ENCODE results near the gene CALML3. TPM values are rescaled to one million over a fixed set of nuclear protein-coding genes. Genes with fewer than 3 reads are reported as not detected.
"Not testable (repeated sequence)": the region's sequence is repeated elsewhere in the genome, so short reads cannot be mapped to it uniquely, and the experiment has no call there.

Gene CALML3
- total RNA-seq, 1 experiment from 2014 or later, result not detected

DNA sequence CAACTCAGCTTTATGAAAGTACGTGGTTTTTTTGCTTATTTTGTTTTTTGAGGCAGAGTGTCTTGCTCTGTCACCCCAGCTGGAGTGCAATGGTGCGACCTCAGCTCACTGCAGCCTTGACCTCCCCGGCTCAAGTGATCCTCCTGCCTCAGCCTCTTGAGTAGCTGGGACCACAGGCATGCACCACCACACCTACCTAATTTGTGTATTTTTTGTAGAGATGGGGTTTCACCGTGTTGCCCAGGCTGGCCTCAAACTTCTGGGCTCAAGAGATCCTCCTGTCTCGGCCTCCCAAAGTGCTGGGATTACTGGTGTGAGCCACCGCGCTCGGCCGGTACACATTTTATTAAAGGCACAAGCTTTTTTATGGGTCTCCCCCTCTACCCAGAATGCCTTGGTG lies 34.3 kb downstream of the CALML3 start:
- DNase-seq (ENCODE audit: low read depth); in situ Hi-C loops (cut with HindIII; ENCODE audit: low pct_unique_long_range_greater_than_20kb, low sequenced_read_pairs): not testable (repeated sequence)

GRCh38 chr10:5559642-5560141 lies 34.9 kb downstream of the CALML3 start:
- in situ Hi-C loops (cut with HindIII; ENCODE audit: low pct_unique_long_range_greater_than_20kb, low sequenced_read_pairs), result no loop called here
- no peak for DNase-seq (ENCODE audit: low read depth)

DNA sequence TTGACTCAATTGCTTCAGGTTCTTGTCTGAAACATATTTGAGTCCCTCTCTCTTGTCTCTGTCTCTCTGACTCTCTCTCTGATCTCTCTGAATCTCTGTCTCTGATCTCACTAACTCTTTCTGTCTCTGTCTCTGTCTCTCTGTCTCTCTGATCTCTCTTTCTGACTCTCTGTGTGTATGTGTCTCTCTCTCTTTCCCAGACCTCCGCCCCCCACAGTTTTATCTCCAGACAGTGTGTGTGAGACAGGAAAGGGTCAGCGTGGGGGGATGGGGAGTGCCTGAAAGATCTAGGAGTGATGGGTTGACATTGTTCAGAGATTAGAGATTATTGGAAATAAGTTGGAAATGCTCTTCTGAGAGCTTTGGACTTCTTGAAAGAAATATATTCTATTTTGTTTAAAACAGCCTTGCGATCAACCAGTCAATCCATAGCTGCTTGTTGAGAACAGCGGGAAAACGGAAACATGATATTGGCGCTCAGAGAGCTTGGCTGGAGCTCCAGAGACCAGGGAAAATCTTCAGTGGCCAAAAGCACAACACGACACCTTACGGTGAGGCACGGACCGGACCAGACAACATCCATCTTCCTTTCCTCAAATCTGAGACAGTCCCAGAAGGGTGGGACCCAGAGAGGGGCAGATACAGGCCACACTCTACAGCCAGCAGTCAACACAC lies 35.5 kb downstream of the CALML3 start:
- DNase-seq (ENCODE audit: low read depth), result no peak
- in situ Hi-C loops (cut with HindIII; ENCODE audit: low pct_unique_long_range_greater_than_20kb, low sequenced_read_pairs), result no loop called here

- DNase-seq (ENCODE audit: low read depth), result no peak
- in situ Hi-C loops (cut with HindIII; ENCODE audit: low pct_unique_long_range_greater_than_20kb, low sequenced_read_pairs), result no loop called here
Measured at GRCh38 chr10:5560817-5561703, 36.3 kb downstream of the CALML3 start.

- DNase-seq (ENCODE audit: low read depth), result no peak
- in situ Hi-C loops (cut with HindIII; ENCODE audit: low pct_unique_long_range_greater_than_20kb, low sequenced_read_pairs), result no loop called here
Measured at GRCh38 chr10:5561704-5562645, 37.2 kb downstream of the CALML3 start.

GRCh38 chr10:5563321-5563961 lies 38.7 kb downstream of the CALML3 start:
- no peak for DNase-seq (ENCODE audit: low read depth)
- in situ Hi-C loops (cut with HindIII; ENCODE audit: low pct_unique_long_range_greater_than_20kb, low sequenced_read_pairs), result no loop called here

- no peak for DNase-seq (ENCODE audit: low read depth)
- in situ Hi-C loops (cut with HindIII; ENCODE audit: low pct_unique_long_range_greater_than_20kb, low sequenced_read_pairs), result no loop called here
Measured at GRCh38 chr10:5563991-5564536, 39.3 kb downstream of the CALML3 start.

DNA sequence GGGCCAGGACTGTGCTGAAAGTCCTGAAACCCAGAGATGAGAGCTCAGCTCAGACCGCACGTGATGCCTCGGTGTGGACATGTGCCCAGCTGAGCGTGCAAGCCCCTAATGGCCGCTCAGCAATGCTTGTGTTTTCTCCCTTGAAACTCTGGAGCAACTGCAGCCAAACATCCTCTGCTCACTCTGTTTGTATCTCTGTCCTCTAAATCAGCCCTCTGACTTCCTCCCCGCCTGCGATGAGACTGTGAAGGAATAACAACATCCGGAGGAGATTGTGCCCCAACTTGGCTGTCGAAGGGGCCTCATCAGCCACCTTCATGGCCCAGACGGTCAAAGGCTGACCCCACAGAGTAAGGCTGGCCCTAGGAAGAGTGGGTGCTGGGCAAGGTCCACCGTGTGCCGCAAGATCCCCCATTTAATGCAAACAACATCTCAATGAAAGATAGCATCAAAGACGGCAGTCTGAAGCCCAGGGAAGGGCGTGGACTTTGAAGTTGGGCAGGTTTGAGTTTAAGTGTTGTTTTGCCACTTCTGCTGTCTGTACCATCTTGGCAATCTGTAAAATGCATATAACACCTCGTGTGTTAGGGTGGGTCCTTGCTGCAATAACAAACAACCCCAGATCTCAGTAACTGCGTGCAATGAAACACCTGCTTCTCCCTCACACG lies 39.9 kb downstream of the CALML3 start:
- in situ Hi-C loops (cut with HindIII; ENCODE audit: low pct_unique_long_range_greater_than_20kb, low sequenced_read_pairs), result no loop called here
- no peak for DNase-seq (ENCODE audit: low read depth)

GRCh38 chr10:5565205-5565545 lies 40.4 kb downstream of the CALML3 start:
- in situ Hi-C loops (cut with HindIII; ENCODE audit: low pct_unique_long_range_greater_than_20kb, low sequenced_read_pairs), result no loop called here
- no peak for DNase-seq (ENCODE audit: low read depth)

GRCh38 chr10:5565671-5566581 lies 41.2 kb downstream of the CALML3 start:
- no peak for DNase-seq (ENCODE audit: low read depth)
- in situ Hi-C loops (cut with HindIII; ENCODE audit: low pct_unique_long_range_greater_than_20kb, low sequenced_read_pairs), result no loop called here

DNA sequence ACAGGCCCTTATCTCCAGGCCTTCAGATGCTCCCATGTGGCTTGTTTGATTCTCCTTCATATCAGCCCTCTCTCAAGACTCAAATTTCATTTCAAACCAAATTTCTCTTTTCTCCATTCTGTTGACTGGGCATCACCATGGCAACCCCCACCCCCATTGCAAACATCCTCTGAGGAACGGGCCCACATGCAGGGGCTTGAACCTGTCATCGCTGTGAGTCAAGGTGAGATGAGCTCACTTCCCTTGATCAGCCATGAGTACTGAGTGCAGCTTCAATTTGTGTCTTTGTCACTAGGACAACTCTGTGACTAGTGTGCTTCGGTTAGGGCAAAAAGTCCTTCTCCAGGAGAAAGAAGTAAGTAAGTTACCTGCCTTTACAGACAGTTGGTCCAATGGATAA lies 41.9 kb downstream of the CALML3 start:
- in situ Hi-C loops (cut with HindIII; ENCODE audit: low pct_unique_long_range_greater_than_20kb, low sequenced_read_pairs), result no loop called here
- DNase-seq (ENCODE audit: low read depth), result no peak

DNA sequence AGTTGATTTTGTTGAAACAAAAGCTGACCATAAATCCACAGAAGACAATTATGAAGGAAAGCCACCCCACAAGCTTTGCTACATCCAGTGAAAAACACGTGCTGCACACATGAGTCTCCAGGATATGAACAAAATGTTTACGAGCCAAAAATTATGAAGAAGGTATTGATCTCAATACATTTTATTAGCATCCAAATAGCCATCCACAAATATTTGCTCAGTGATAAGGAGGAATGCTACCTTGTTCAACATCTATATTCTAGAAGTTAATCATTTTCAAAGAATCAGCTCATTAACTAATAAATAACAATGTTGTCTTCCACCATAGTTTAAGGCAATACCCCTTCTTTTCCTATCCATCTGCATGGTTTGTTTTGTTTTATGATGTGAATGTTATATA lies 42.7 kb downstream of the CALML3 start:
- no peak for DNase-seq (ENCODE audit: low read depth)
- in situ Hi-C loops (cut with HindIII; ENCODE audit: low pct_unique_long_range_greater_than_20kb, low sequenced_read_pairs), result no loop called here

DNA sequence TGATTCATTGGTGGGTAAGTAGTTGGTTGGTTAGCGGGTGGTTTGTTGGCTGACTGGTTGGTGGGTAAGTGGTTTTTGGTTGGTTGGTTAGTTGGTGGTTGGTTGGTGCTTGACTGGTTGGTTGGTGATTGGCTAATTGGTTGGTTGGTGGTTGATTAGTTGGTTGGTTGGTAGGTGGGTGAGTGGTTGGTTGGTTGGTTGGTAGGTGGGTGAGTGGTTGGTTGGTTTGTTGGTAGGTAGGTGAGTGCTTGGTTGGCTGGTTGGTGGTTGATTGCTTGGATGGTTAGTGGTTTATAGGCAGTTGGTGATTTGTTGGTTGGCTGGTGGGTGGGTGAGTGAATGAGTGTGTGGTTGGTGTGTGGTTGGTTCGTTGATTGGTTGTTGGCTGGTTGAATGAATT lies 44.2 kb downstream of the CALML3 start:
- no peak for DNase-seq (ENCODE audit: low read depth)
- in situ Hi-C loops (cut with HindIII; ENCODE audit: low pct_unique_long_range_greater_than_20kb, low sequenced_read_pairs), result no loop called here

GRCh38 chr10:5569568-5569967 lies 44.8 kb downstream of the CALML3 start:
- no peak for DNase-seq (ENCODE audit: low read depth)
- in situ Hi-C loops (cut with HindIII; ENCODE audit: low pct_unique_long_range_greater_than_20kb, low sequenced_read_pairs), result no loop called here

DNA sequence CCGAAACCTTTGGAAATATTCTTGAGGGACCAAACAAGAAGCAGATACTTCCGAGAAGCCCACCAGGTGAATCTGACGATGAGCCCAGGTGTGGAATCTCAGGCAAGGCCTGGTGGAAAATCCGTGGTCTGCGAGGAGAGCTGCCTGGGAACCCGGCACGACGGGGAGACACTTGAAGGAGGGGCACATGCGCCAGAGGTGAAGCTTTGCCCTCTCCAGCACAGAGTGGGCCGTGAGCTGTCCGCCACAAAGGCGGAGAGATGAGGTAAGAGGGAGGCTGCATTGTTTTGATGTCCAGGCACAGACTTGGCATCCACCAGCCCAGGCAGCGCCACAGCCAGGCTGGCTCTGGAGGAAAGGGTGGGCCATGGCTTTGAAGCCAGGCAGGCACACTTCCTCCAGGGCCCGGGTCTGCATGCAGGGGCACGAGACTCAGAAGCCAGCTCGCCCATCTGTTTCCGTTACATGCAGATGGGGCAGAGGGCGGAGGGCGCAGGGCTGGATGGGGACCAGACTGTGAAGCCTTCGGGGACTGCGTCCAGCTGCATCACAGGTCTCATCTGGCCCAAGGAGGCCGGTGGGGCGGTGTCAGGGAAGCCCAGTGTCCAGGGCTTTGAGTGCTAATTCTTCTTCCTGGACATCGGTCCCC lies 45.4 kb downstream of the CALML3 start:
- in situ Hi-C loops (cut with HindIII; ENCODE audit: low pct_unique_long_range_greater_than_20kb, low sequenced_read_pairs), result no loop called here
- no peak for DNase-seq (ENCODE audit: low read depth)

All from Caki2 (cell line).